ENCODE measurements around the gene SRC.

Gene SRC

GRCh38 chr20:37416100-37416847, 70.3 kb downstream of the SRC start:
- no peak for DNase-seq

GRCh38 chr20:37416848-37417616, 71.1 kb downstream of the SRC start:
- no peak for DNase-seq

GRCh38 chr20:37417617-37418467, 71.9 kb downstream of the SRC start:
- DNase-seq: no peak

GRCh38 chr20:37418591-37419109, 72.7 kb downstream of the SRC start:
- DNase-seq: no peak

GRCh38 chr20:37419307-37419706, 73.4 kb downstream of the SRC start:
- no peak for DNase-seq

GRCh38 chr20:37419774-37420542, 74.0 kb downstream of the SRC start:
- no peak for DNase-seq

GRCh38 chr20:37420610-37421009, 74.7 kb downstream of the SRC start:
- DNase-seq: no peak

GRCh38 chr20:37421060-37421905, 75.3 kb downstream of the SRC start:
- no peak for DNase-seq

- no peak for DNase-seq
Observed at GRCh38 chr20:37421988-37422387, 76.0 kb downstream of the SRC start.

GRCh38 chr20:37422791-37423286, 76.9 kb downstream of the SRC start:
- DNase-seq: no peak

- no peak for DNase-seq
Observed at GRCh38 chr20:37423545-37423944, 77.6 kb downstream of the SRC start.

GRCh38 chr20:37424062-37424851, 78.3 kb downstream of the SRC start:
- DNase-seq: no peak

GRCh38 chr20:37425103-37425625, 79.2 kb downstream of the SRC start:
- no peak for DNase-seq

GRCh38 chr20:37426106-37426505, 80.2 kb downstream of the SRC start:
- no peak for DNase-seq

GRCh38 chr20:37426978-37427377, 81.0 kb downstream of the SRC start:
- no peak for DNase-seq

- no peak for DNase-seq
Observed at GRCh38 chr20:37430044-37430443, 84.1 kb downstream of the SRC start.

GRCh38 chr20:37430778-37431460, 85.0 kb downstream of the SRC start:
- DNase-seq: no peak

- no peak for DNase-seq
Observed at GRCh38 chr20:37431786-37432185, 85.8 kb downstream of the SRC start.

GRCh38 chr20:37432606-37433005, 86.7 kb downstream of the SRC start:
- DNase-seq: no peak

All from EL (cell line).